ENCODE results near the gene MINAR1.

Gene MINAR1

GRCh38 chr15:79401301-79401700 lies 30.8 kb upstream of the MINAR1 start:
- DNase-seq (ENCODE audit: low spot score), result no peak
- POLR2A ChIA-PET (ENCODE audit: low non-redundant PET), result no interaction called here
- no peak overlapping the region for H3K27ac ChIP-seq
- CTCF ChIA-PET, result no interaction called here
- no peak for TF ChIP-seq CTCF (conservative IDR thresholded peaks at IDR 0.05; ENCODE audit: low read depth)

GRCh38 chr15:79402136-79402535 lies 30.0 kb upstream of the MINAR1 start:
- DNase-seq (ENCODE audit: low spot score), result no peak
- POLR2A ChIA-PET (ENCODE audit: low non-redundant PET), result no interaction called here
- H3K27ac ChIP-seq, result no peak overlapping the region
- CTCF ChIA-PET, result interaction anchor here (0.7 kb wide), 1 partner anchor 23 kb away, joined by 3 read pairs; no protein-coding TSS in a partner anchor
- no peak for TF ChIP-seq CTCF (conservative IDR thresholded peaks at IDR 0.05; ENCODE audit: low read depth)

- no peak for DNase-seq (ENCODE audit: low spot score)
- ChIA-PET CTCF (no interaction called here), POLR2A (ENCODE audit: low non-redundant PET) (no interaction called here)
- H3K27ac ChIP-seq, result no peak overlapping the region
- no peak for TF ChIP-seq CTCF (conservative IDR thresholded peaks at IDR 0.05; ENCODE audit: low read depth)
Measured at GRCh38 chr15:79403501-79403900, 28.6 kb upstream of the MINAR1 start.

GRCh38 chr15:79406210-79406609 lies 25.9 kb upstream of the MINAR1 start:
- ChIA-PET POLR2A (ENCODE audit: low non-redundant PET) (no interaction called here), CTCF (interaction anchor here (0.5 kb wide), 1 partner anchor 7 kb away, joined by 3 read pairs; no protein-coding TSS in a partner anchor)
- DNase-seq (ENCODE audit: low spot score), result no peak
- no peak overlapping the region for H3K27ac ChIP-seq
- TF ChIP-seq CTCF (conservative IDR thresholded peaks at IDR 0.05; ENCODE audit: low read depth), result no peak

GRCh38 chr15:79408041-79408440 lies 24.1 kb upstream of the MINAR1 start:
- TF ChIP-seq CTCF (conservative IDR thresholded peaks at IDR 0.05; ENCODE audit: low read depth), result no peak
- peak; percentile 6 for DNase-seq (ENCODE audit: low spot score)
- CTCF ChIA-PET, result no interaction called here
- no peak overlapping the region for H3K27ac ChIP-seq
- POLR2A ChIA-PET (ENCODE audit: low non-redundant PET), result no interaction called here

- no peak for TF ChIP-seq CTCF (conservative IDR thresholded peaks at IDR 0.05; ENCODE audit: low read depth)
- no peak for DNase-seq (ENCODE audit: low spot score)
- CTCF ChIA-PET, result no interaction called here
- POLR2A ChIA-PET (ENCODE audit: low non-redundant PET), result no interaction called here
- H3K27ac ChIP-seq, result no peak overlapping the region
Measured at GRCh38 chr15:79410237-79410636, 21.9 kb upstream of the MINAR1 start.

- DNase-seq (ENCODE audit: low spot score), result no peak
- ChIA-PET POLR2A (ENCODE audit: low non-redundant PET) (no interaction called here), CTCF (no interaction called here)
- no peak overlapping the region for H3K27ac ChIP-seq
- TF ChIP-seq CTCF (conservative IDR thresholded peaks at IDR 0.05; ENCODE audit: low read depth), result no peak
Measured at GRCh38 chr15:79412010-79412409, 20.1 kb upstream of the MINAR1 start.

All from RWPE1 (cell line).